ENCODE measurements around the gene DVL1.
"Not testable (repeated sequence)": the region's sequence is repeated elsewhere in the genome, so short reads cannot be mapped to it uniquely, and the experiment has no call there.

Gene DVL1

DNA sequence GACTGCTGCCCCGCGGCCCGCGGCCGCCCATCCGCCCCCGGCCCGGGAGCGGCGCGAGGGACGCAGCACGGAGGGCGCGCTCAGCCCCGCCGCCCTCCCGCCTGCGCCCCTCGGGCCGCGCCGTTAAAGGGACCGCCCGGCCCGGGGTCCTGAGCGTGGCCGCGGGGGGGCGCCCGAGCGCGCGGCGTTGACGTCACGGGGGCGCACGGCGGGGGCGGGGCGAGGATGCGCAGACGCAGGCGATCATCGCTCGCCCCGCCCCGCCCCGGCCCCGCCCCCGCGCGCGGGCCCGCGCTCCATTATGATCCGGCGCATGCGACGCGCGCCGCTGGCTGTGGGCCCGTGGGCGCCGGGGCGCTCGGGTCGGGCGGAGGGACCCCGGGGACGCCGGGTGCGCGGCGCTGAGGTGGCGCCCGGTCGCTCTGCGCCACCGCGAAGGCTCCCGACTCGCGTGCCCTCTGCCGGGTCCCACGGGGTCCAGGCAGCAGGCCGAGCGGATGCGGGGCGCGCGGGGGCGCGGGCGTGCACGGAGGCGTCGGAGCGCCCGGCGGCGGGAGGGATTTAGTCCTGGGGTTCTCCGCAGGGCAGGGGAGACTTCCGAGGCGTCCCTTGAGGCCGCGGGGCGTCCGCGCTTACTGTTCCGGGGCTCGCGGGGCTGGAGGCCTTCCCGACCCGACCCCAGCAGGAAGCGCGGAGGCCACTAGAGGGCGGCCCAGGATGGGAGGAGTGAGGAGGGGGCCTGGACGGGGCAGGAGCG is at the start of gene DVL1:
Gene DVL1 (minus strand): TSS at position 163 of the 757 bp plus-strand sequence. CDS start 353 bp downstream, outside the sequence.
- peak; percentile 60 for DNase-seq

GRCh38 chr1:1398677-1399186 is 49.5 kb upstream of the DVL1 start:
- no peak for DNase-seq

DNA sequence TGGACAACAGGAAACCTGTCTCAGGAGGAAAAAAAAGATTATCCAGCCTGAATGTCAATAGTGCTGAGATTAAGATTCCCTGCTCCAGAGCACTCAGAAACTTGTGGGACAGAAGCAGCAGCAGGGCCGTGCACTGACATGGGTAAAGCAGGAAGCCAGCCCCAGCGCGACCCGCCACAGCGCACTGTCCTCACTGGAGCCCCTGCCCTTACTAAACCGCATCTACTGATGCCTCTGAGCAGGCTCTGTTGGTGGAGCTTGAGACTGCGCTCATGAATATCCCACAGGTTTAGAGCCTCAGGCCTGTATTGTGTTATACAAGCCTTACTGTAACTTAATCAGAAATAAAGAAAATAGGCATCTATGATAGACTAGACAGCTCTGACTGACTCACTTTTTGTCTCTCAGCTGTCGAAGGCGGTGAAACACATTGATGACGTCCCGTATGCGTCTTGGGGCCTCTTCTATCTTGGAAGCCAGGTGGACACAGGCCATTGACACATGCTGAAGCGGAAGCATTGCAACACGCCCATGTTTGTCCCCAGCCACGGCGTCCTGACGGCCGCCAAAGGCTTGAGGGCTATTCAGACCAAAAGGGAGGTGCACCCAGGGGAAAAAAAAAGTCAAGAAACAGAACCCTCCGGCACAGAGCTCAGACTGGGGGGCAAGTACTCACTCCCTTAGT is 48.8 kb upstream of the DVL1 start:
- no peak for DNase-seq

DNA sequence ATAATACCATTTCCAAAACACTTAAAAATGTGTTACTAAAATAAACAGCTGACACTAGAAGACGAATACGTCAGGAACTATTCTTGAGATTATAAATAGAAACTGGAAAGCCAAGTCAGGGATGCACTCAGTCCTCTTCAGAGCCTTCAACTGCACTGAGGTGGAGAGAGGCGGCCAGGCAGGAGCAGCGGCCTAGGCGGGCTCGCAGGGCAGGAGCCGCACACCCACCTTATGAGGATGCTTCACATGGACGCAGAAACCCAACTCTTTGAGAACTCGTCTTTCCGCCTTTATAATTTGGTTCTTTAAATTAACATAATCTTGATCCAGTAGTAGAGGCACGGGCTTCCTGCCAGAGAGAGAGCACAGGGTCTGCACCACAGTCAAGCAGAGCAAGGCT is 45.9 kb upstream of the DVL1 start:
- no peak for DNase-seq

GRCh38 chr1:1394116-1394515 is 44.9 kb upstream of the DVL1 start:
- no peak for DNase-seq

- no peak for DNase-seq
Measured at GRCh38 chr1:1393428-1393827, 44.2 kb upstream of the DVL1 start.

- no peak for DNase-seq
Measured at GRCh38 chr1:1393014-1393413, 43.8 kb upstream of the DVL1 start.

GRCh38 chr1:1391225-1391624 is 42.0 kb upstream of the DVL1 start:
- no peak for DNase-seq

- DNase-seq = no peak
Measured at GRCh38 chr1:1390675-1391074, 41.5 kb upstream of the DVL1 start.

- DNase-seq = no peak
Measured at GRCh38 chr1:1388078-1388472, 38.9 kb upstream of the DVL1 start.

- DNase-seq = no peak
Measured at GRCh38 chr1:1387098-1388077, 38.2 kb upstream of the DVL1 start.

GRCh38 chr1:1385931-1386330 is 36.7 kb upstream of the DVL1 start:
- DNase-seq = no peak

GRCh38 chr1:1385339-1385738 is 36.1 kb upstream of the DVL1 start:
- DNase-seq = not testable (repeated sequence)

GRCh38 chr1:1381294-1381693 is 32.1 kb upstream of the DVL1 start:
- no peak for DNase-seq

- no peak for DNase-seq
Measured at GRCh38 chr1:1380860-1381259, 31.6 kb upstream of the DVL1 start.

DNA sequence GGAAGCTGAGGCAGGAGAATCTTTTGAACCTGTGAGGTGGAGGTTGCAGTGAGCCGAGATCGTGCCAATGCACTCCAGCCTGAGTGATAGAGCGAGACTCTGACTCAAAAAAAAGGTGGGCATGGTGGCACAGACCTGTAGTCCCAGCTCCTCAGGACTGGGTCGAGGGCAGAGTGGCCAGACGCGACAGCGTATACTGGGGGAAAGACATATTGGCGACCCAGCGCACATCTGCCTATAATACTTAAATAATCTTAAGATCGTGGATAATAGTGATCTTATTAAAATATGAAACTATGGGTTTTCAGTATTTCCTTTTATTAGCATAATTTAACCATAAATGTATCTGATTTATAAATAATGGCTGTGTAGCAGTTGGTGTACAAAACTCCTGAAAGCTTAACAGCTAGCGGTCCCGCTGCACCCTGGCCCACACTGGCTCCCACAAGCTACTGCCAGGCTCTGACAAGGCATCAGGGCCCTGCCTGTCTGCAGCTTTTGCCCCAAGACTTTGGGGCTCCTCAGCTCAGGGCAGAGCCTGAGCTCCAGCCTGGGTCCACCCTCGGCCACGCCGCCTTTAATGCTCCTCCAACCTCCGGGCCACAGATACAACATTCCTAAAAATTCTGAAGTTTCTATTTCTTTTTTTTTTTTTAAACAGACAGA is 28.5 kb upstream of the DVL1 start:
- DNase-seq = no peak

DNA sequence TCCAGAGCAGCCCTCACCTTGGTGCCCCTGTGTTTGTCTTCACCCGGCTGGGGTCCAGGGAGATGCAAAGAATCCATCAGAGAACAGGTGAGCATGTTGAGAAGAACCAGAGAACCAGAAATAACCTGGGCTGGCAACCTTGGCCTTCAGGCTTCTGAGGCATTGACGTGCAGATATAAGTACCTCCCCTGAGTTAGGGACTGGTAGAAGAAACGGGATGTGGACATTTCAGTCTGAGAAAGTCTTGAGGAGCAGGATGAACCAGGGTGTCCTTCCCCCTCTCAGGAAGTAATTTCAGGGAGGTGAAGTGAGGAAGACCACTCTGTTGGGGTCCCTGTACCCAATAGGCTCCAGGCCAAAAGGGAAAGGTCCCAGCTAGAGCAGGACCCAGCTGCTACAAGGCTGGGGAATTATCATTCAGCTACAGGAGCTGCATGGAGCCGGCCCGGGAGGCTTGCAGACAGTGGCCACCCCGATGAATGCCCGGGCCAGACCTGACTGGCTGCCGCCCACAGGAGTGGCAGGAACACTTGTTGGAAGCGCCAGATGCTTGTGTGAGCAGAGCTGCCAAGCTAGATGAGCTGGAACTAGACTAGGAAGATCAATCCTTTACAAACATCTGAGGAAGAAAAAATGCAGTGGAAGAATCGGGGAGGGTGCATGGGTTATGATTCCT is 27.5 kb upstream of the DVL1 start:
- no peak for DNase-seq

DNA sequence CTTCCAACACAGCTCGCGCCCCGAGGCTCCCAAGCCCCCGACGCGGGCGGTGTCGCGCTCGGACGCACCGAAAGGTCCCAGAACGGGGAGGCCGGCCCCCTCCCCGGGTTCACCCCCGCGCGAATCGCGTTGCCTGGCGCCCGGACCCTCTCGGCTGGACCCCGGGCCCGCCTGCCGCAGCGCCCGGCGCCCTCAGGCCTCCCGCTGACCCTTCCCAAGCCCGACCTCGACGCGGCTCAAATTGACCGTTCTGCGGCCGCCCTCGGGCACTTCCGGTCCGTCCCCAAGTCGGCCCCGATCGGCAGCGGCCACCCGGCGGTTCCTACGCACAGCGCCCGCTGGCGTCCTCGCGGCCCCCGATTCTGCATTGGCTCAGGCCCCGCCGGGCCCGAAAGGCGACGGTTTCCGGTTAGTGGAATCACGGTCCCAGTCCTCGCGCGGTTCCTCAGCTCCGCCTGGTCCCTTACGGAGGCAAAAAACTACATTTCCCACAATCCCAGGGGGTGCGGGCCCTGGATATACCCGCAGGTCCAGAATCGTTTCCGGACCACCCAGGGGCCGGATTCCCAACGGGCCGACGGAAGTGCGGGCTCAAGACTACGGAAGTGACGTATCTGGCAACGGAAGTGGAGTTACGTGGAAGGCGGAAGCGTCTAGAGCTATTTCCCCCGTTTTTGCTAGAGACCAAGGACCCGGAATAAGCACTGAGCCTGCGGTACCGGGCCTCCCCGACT is 25.9 kb upstream of the DVL1 start, which contains the start of gene AURKAIP1:
Gene AURKAIP1 (minus strand): TSS at position 279 of the 734 bp plus-strand sequence. CDS start 451 bp downstream, outside the sequence.
- peak; percentile 99 for DNase-seq

DNA sequence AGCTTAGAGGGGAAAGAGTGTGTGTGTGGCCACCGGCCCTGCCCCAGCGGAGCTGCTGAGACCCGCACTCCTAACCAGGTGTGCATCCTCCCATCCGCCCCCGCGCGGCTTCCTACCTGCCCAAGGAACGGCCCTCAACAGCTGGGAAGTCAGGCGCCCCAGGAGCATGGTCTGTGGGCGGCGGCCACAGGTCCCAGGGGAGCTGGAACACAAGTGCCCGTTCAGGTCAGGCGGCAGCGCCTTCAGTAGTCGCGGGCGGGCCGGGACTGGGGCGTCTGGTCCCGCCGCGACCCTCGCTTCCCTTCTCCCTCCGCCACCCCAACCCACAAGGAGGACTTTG is 25.3 kb upstream of the DVL1 start:
- DNase-seq = no peak

- no peak for DNase-seq
Measured at GRCh38 chr1:1373815-1374588, 24.8 kb upstream of the DVL1 start.
